Hematopoietic multipotent progenitor cell treated with erythropoietin and hydrocortisone succinate and interleukin-3 and kit ligand, for 4 days (in vitro differentiated cells): ENCODE results near the gene RAB3C.
A peak's percentile ranks its signal among the peaks of the same experiment; 100 is the strongest.

Experiments used
- DNase-seq: peaks from one replicate; pipeline ENCODE4 v3.0.0-alpha.2; 2015

The RAB3C gene

GRCh38 chr5:58778888-58779287 lies 196.0 kb downstream of the RAB3C start:
- DNase-seq = no peak

GRCh38 chr5:58786035-58786434 lies 203.2 kb downstream of the RAB3C start:
- DNase-seq = no peak

GRCh38 chr5:58786711-58787303 lies 203.9 kb downstream of the RAB3C start:
- DNase-seq = peak; percentile 29

- DNase-seq = peak; percentile 25
Measured at GRCh38 chr5:58787987-58788386, 205.1 kb downstream of the RAB3C start.

GRCh38 chr5:58793888-58794657 lies 211.2 kb downstream of the RAB3C start:
- peak; percentile 13 for DNase-seq

- DNase-seq = no peak
Measured at GRCh38 chr5:58794875-58795274, 212.0 kb downstream of the RAB3C start.

GRCh38 chr5:58795327-58795726 lies 212.5 kb downstream of the RAB3C start:
- no peak for DNase-seq

GRCh38 chr5:58797021-58797420 lies 214.1 kb downstream of the RAB3C start:
- DNase-seq = no peak

GRCh38 chr5:58800356-58800755 lies 217.5 kb downstream of the RAB3C start:
- DNase-seq = no peak

GRCh38 chr5:58800861-58801540 lies 218.1 kb downstream of the RAB3C start:
- DNase-seq = no peak

GRCh38 chr5:58803056-58803455 lies 220.2 kb downstream of the RAB3C start:
- DNase-seq = no peak

GRCh38 chr5:58804291-58804690 lies 221.4 kb downstream of the RAB3C start:
- DNase-seq = no peak

GRCh38 chr5:58810086-58810485 lies 227.2 kb downstream of the RAB3C start:
- DNase-seq = no peak

GRCh38 chr5:58813855-58814254 lies 231.0 kb downstream of the RAB3C start:
- no peak for DNase-seq

- peak; percentile 14 for DNase-seq
Measured at GRCh38 chr5:58816181-58816731, 233.4 kb downstream of the RAB3C start.

- no peak for DNase-seq
Measured at GRCh38 chr5:58818465-58818864, 235.6 kb downstream of the RAB3C start.

- no peak for DNase-seq
Measured at GRCh38 chr5:58825441-58825840, 242.6 kb downstream of the RAB3C start.

- no peak for DNase-seq
Measured at GRCh38 chr5:58825899-58826298, 243.0 kb downstream of the RAB3C start.

- DNase-seq = no peak
Measured at GRCh38 chr5:58827463-58827862, 244.6 kb downstream of the RAB3C start.

- DNase-seq = no peak
Measured at GRCh38 chr5:58828258-58828657, 245.4 kb downstream of the RAB3C start.

- DNase-seq = peak; percentile 32
Measured at GRCh38 chr5:58834242-58835225, 251.7 kb downstream of the RAB3C start.

- DNase-seq = peak; percentile 10
Measured at GRCh38 chr5:58836351-58836750, 253.5 kb downstream of the RAB3C start.

GRCh38 chr5:58838729-58839128 lies 255.9 kb downstream of the RAB3C start:
- DNase-seq = no peak
